Hippocampal formation (tissue), 2 donors: ENCODE measurements around the gene USP32.
"Not testable (repeated sequence)": the region's sequence is repeated elsewhere in the genome, so short reads cannot be mapped to it uniquely, and the experiment has no call there.

Source experiments
- DNase-seq, 2 donors: peaks; one replicate each; lab custom pipeline; 2025; lab: John Stamatoyannopoulos, UW

Gene USP32

GRCh38 chr17:60403523-60403810, 11.5 kb upstream of the USP32 start:
- DNase-seq, result no peak

- no peak for DNase-seq
These were observed 9.9 kb upstream of the USP32 start for GRCh38 chr17:60401819-60402218.

- DNase-seq, result peak in 1 of 2 donors; percentile 13
These were observed 6.5 kb upstream of the USP32 start for GRCh38 chr17:60398227-60398959.

- DNase-seq, result no peak
These were observed 4.5 kb upstream of the USP32 start for GRCh38 chr17:60396412-60396811.

- no peak for DNase-seq
These were observed 3.7 kb upstream of the USP32 start for GRCh38 chr17:60395508-60396065.

- DNase-seq, result no peak
These were observed 2.1 kb upstream of the USP32 start for GRCh38 chr17:60393840-60394723.

- DNase-seq, result no peak
These were observed 1.1 kb upstream of the USP32 start for GRCh38 chr17:60392845-60393702.

GRCh38 chr17:60391471-60392041, 377 bp downstream of the USP32 start:
- DNase-seq, result no peak

- peak; percentile 31 to 33 for DNase-seq
These were observed 935 bp downstream of the USP32 start for GRCh38 chr17:60390925-60391470.

GRCh38 chr17:60390186-60390585, 1.7 kb downstream of the USP32 start:
- no peak for DNase-seq

- no peak for DNase-seq
These were observed 3.2 kb downstream of the USP32 start for GRCh38 chr17:60388742-60389141.

- no peak for DNase-seq
These were observed 4.3 kb downstream of the USP32 start for GRCh38 chr17:60387666-60388065.

GRCh38 chr17:60386147-60387058, 5.5 kb downstream of the USP32 start:
- peak in 1 of 2 donors; percentile 24 for DNase-seq

- DNase-seq, result not testable (repeated sequence)
These were observed 7.0 kb downstream of the USP32 start for GRCh38 chr17:60384921-60385320.

- no peak for DNase-seq
These were observed 8.6 kb downstream of the USP32 start for GRCh38 chr17:60383379-60383778.

GRCh38 chr17:60381958-60382357, 10.0 kb downstream of the USP32 start:
- DNase-seq, result no peak

- not testable (repeated sequence) for DNase-seq
These were observed 12.5 kb downstream of the USP32 start for GRCh38 chr17:60379461-60379860.

- not testable (repeated sequence) for DNase-seq
These were observed 13.7 kb downstream of the USP32 start for GRCh38 chr17:60378187-60378586.

GRCh38 chr17:60372790-60373483, 19.0 kb downstream of the USP32 start:
- no peak for DNase-seq
